Measurements from ENCODE around the gene TIMP2.

GRCh38 chr17:78847052-78847451, 78.1 kb downstream of the TIMP2 start:
- TF ChIP-seq, protein P1, sequence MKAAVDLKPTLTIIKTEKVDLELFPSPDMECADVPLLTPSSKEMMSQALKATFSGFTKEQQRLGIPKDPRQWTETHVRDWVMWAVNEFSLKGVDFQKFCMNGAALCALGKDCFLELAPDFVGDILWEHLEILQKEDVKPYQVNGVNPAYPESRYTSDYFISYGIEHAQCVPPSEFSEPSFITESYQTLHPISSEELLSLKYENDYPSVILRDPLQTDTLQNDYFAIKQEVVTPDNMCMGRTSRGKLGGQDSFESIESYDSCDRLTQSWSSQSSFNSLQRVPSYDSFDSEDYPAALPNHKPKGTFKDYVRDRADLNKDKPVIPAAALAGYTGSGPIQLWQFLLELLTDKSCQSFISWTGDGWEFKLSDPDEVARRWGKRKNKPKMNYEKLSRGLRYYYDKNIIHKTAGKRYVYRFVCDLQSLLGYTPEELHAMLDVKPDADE (IDR thresholded peaks at IDR 0.05) = no peak
- TF ChIP-seq STAT1 (IDR thresholded peaks at IDR 0.05; ENCODE audit: unreplicated experiment) (no peak), EZH2phosphoT487 (IDR thresholded peaks at IDR 0.05; ENCODE audit: unreplicated experiment) (no peak), EZH2 (IDR thresholded peaks at IDR 0.05; ENCODE audit: low read depth, unreplicated experiment) (no peak), REST (IDR thresholded peaks at IDR 0.05; ENCODE audit: unreplicated experiment) (no peak), CTCF (conservative IDR thresholded peaks at IDR 0.05; ENCODE audit: low read depth in 2 of 2) (no peak)

All from GM23338 (cell line).